Occipital lobe (tissue), 2 donors: ENCODE measurements around the gene PHF2. TPM values are rescaled to one million over a fixed set of nuclear protein-coding genes. Genes with fewer than 3 reads are reported as not detected.

Experiments
- DNase-seq: peaks from one replicate; lab custom pipeline; 2025; lab: John Stamatoyannopoulos, UW
- total RNA-seq: library from RNA; depleted of rRNA; stranded (reverse); fragments of >200 nt; gene quantifications from one replicate; pipeline ENCODE4 v1.2.3, GENCODE V29; 2014

The PHF2 gene
- total RNA-seq, 1 donor from 2014 or later, result 33.4 TPM

GRCh38 chr9:93697352-93698139, 121.2 kb downstream of the PHF2 start:
- no peak for DNase-seq

DNA sequence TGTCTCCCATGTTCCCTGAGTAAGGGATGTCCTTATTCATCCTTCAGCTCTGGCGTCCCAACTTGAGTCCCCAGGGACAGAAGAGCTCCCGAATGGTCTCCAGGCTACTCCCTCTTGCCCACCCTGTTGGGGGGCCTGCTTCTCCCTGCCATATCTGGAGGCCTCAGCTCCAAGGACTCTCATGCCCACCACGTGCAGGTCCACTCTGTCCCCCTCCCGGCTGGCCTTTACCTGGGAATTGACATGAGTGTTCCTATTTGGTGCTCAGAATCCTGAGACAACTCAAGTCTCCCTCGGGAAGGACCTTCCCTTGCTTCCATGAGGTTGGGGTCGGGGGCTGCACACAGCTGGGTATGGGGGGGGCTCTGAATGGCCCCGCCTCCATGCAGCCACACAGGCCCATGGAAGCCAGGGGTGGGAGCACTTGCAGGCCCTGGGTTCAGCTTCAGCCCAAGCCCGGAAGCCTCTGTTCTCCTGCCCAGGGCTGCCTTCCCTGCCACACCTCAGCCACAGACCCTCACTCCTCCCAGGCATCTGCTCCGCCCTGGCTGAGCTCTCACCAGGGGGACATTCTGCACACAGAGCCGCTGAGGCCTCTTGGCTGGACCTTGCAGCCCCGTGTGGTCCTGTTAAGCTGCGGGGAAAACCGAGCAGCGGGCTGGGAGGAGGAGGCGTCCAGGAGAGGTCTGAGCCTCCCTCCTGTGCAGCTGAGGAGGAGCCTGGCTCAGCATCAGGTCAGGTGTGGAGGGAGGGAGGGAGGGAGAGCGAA, 121.9 kb downstream of the PHF2 start:
- DNase-seq, result no peak

GRCh38 chr9:93699650-93700049, 123.3 kb downstream of the PHF2 start:
- DNase-seq, result no peak

DNA sequence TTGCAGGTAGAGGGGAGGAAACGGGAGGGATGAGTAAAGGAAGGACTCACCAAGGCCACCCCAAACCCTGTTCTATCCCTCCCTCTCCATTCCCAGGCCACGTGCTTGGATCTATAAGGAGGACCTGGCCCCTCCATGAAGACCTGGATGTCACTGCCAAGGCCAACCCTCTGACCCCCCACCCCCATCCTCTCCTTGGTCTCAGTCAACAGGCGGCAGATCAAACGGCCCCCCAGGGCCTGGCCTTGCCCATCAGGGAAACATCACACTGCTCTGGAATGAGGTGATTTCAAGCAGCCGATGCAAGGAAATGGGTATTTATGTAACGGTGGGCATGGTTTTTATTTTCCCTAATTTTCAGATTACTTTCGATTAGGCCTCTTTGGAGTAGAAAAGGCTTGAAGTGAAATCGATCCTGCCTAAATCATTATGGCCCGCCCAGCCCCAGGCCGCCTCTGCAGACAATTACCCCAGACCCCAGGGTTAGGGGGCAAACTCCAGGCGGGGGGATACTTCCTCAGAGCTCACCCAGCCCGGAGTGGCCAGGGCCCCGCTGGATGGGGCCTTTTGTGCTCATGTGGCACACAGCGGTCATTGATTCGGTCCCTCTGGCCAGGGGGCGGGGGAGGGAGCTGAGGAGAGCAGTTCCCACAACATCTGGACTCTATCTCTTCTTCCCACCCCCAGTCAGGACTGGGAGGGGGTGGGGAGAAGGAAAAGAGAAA, 125.3 kb downstream of the PHF2 start:
- DNase-seq, result no peak

- DNase-seq, result no peak
Observed at GRCh38 chr9:93702261-93702660, 125.9 kb downstream of the PHF2 start.

- no peak for DNase-seq
Observed at GRCh38 chr9:93708289-93708986, 132.1 kb downstream of the PHF2 start.

GRCh38 chr9:93708987-93709302, 132.6 kb downstream of the PHF2 start:
- DNase-seq, result no peak

DNA sequence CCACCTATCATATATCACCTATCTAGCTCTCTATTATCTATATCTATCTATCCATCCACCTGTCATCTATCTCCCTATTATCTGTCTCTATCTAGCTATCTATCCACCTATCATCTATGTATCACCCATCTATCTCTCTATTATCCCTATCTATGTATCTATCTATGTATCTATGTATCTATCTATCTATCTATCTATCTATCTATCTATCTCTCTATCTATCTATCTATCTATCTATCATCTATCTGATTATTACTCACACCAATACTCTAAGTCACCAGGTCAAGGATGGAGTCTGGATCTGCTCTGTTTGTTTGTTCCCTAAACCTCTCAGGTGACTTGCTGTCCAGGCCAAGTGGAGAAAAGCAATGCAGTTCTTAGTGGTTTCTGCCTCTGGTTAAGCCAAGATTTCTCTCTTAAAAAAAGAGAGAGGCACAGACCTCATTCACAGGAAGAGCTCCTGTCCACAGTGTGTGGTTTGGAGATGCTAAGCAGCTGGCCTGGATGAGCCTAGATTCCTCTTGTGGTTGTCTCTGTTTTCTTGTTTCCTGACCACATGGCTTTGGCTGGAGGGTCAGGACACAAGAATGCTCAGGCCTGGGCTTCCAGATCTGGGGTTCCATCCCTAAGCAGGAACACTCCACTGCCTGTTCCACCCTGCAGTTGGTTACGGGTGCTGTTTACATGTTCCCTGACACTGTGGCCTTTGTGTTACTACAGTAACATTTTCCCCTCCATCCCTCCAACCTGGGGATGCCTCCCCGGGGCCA, 133.4 kb downstream of the PHF2 start:
- no peak for DNase-seq

DNA sequence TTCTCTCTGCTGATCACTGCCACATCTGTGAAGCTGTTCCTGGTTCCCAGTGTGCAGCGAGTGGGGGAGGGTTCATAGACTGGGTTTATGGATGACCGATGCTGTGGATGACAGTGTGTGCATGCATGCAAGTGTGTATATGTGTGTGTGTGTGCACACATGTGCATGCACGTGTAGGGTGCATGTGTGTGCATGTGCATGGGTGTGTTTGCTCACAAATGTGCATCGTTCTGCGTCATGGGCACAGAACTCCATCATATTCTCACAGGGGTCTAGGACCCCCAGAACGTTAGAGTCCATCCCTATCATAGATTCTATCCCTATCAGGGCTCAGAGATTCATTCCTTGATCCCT, 134.0 kb downstream of the PHF2 start:
- DNase-seq, result no peak

DNA sequence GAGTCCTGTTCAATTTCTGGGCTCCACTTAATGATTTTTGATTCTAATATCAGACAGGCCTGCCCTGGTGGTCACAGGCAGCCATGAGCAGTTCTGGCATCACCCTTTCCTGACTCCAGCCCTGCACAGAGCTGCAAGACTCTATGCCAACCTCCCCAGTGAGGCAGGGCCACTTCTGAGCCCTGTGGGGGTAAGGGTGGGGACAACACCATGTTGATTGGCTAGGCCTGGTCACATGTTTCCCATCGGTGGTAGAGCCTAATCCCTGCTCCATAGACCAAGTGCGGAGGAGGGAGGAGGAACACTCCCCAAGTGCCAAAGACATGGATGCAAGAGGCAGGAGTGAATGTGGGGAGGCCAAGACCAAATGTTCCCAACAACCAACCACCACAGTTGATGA, 134.6 kb downstream of the PHF2 start:
- no peak for DNase-seq

DNA sequence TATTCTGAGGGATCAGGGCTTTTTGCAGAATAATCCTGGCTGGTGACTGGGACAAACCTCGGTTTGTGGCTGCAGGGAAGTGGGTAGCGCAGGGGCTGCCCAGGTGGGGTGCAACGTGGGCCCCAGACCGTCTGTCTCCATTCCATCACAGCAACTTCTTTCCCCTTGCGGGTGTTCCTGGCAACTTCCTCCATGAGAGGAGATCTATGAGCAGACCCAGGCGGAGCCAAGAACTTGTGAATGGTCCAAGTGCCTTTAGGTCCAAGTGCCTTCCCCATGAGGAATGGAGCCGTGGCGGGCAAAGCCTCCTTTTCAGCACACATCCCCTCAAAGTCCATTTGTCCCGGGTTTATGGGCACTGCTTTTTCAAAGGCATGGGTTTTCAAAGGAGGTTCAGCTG, 136.5 kb downstream of the PHF2 start:
- DNase-seq, result no peak

GRCh38 chr9:93713716-93714115, 137.3 kb downstream of the PHF2 start:
- no peak for DNase-seq

DNA sequence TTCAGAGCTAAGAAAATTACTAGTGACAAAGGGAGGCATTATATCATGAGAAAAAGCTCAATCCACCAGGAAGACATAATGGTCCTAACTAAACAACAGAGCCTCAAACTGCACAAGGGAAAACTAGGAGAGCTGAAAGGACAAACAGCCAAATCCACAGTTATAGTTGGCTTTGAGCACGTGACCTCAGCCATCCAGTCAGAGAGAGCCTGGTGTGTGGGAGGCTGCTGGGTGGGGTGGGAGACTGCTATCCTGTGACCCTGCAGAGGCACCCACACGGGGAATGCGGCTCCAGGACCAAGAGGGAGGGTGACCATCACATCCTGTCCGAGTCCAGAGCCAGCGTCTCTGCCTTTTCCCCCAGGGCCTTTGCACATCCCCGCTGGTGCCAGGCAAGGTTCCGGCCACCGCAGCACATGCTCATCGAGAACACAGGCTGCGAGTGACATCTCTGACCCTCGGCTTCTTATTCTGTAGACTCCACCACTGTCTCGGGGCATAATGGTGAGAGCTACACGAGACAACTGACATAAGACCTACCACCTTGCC, 145.1 kb downstream of the PHF2 start:
- no peak for DNase-seq

GRCh38 chr9:93724852-93725251, 148.5 kb downstream of the PHF2 start:
- DNase-seq, result no peak

DNA sequence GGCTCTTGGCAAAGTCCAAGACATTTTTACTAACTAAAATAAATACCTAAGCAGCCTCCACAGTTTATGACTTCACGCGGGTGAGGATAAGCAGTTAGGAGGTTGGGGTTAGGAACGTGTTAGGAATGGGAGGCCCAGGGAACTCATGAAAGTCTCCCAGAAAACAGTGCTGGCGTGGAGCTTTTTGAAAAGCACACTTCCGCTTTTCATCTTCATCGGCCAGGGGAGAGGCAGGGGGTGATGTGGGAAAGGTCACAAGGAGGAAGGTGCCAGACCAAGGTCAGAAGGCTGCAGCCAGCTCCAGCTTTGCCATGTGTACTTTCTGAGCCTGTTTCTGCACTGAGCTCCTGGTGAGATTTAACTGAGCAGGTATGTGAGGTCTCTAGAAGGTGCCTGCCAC, 149.0 kb downstream of the PHF2 start:
- DNase-seq, result no peak

- DNase-seq, result no peak
Observed at GRCh38 chr9:93726147-93726546, 149.8 kb downstream of the PHF2 start.

Other genes starting within 250 kb of the PHF2 start
- gene FAM120A, start 124.9 kb upstream of the PHF2 start, total RNA-seq, result 66.9 TPM
- gene FAM120AOS, start 123.0 kb upstream of the PHF2 start, total RNA-seq, result 24.8 TPM